OCI-LY3 (cell line): ENCODE measurements around the gene IL17RD.
A peak's percentile ranks its signal among the peaks of the same experiment; 100 is the strongest.

Source experiments
- H2AFZ ChIP-seq: fragments of 200-600, 300-600 bp; shearing (Covaris generic); 2 replicates; pipeline ENCODE4 v1.6.0; 2014; ENCODE audit warnings: antibody characterized with exemption, low read depth, low read length
- H3K27ac ChIP-seq: fragments of 200-600, 300-600 bp; sonication (generic); 2 replicates; pipeline ENCODE4 v1.5.1; 2014; ENCODE audit warnings: mild to moderate bottlenecking, low read length, moderate library complexity, mixed read lengths
- H3K27me3 ChIP-seq: fragments of 200-600, 300-600 bp; sonication (generic); 2 replicates; pipeline ENCODE4 v1.6.1; 2014; ENCODE audit warnings: low read depth, low read length, mixed read lengths
- H3K36me3 ChIP-seq: fragments of 200-600, 300-600 bp; sonication (generic); replicated peaks from 2 replicates; pipeline ENCODE3; 2014; ENCODE audit warnings: low read depth, low read length, mixed read lengths
- H3K4me1 ChIP-seq: fragments of 300-600, 200-600 bp; sonication (generic); 2 replicates; pipeline ENCODE4 v1.6.1; 2014; ENCODE audit warnings: low read length, mixed read lengths
- H3K4me2 ChIP-seq: fragments of 200-600, 300-600 bp; sonication (generic); 2 replicates; pipeline ENCODE4 v1.6.1; 2014; ENCODE audit warnings: low read length, mixed read lengths
- H3K4me3 ChIP-seq: fragments of 300-600, 200-600 bp; sonication (generic); 2 replicates; pipeline ENCODE4 v1.5.1; 2014; ENCODE audit warnings: antibody characterized with exemption, mild to moderate bottlenecking, low read length, moderate library complexity
- H3K79me2 ChIP-seq: fragments of 300-600, 200-600 bp; shearing (Covaris generic); 2 replicates; pipeline ENCODE4 v1.6.1; 2014; ENCODE audit warnings: mild to moderate bottlenecking, low read length, mixed read lengths
- H3K9ac ChIP-seq: fragments of 300-600, 200-600 bp; shearing (Covaris generic); 2 replicates; pipeline ENCODE4 v1.6.0; 2014; ENCODE audit warnings: mild to moderate bottlenecking, low read length, moderate library complexity
- H3K9me3 ChIP-seq: fragments of 200-600, 300-600 bp; shearing (Covaris generic); 2 replicates; pipeline ENCODE4 v1.6.1; 2014; ENCODE audit warnings: low read length, mixed read lengths; ENCODE audit not compliant: insufficient read depth
- H4K20me1 ChIP-seq: fragments of 200-600, 300-600 bp; sonication (generic); 2 replicates; pipeline ENCODE4 v1.6.1; 2016; ENCODE audit warnings: low read length, mixed read lengths; ENCODE audit not compliant: insufficient read depth
- CTCF ChIP-seq: fragments of 200-600, 300-600 bp; sonication (generic); IDR thresholded peaks from 2 replicates; pipeline ENCODE4 v1.5.1; 2014; ENCODE audit warnings: antibody characterized with exemption, low read length, low read depth
- EZH2phosphoT487 ChIP-seq: fragments of 200-600 bp; shearing (Covaris generic); IDR thresholded peaks from 2 replicates; pipeline ENCODE4 v1.6.1; 2018; ENCODE audit warnings: antibody characterized with exemption, mixed run types, low read depth

The IL17RD gene

GRCh38 chr3:57097536-57097935 lies 67.6 kb downstream of the IL17RD start:
- no peak overlapping the region for H3K4me3 ChIP-seq
- no peaks in the 10 kb centered on the region for H4K20me1 ChIP-seq
- H3K36me3 ChIP-seq, result no peaks in the 10 kb centered on the region
- no peak overlapping the region for H3K4me2 ChIP-seq
- TF ChIP-seq CTCF (no peak), EZH2phosphoT487 (no peak)
- H3K9me3 ChIP-seq, result no peaks in the 10 kb centered on the region
- H3K27me3 ChIP-seq, result no peaks in the 10 kb centered on the region
- H3K27ac ChIP-seq, result no peak overlapping the region
- no peaks in the 10 kb centered on the region for H3K79me2 ChIP-seq
- H2AFZ ChIP-seq, result no peak overlapping the region
- peaks cover 21% of the 10 kb centered on the region for H3K4me1 ChIP-seq
- no peak overlapping the region for H3K9ac ChIP-seq

DNA sequence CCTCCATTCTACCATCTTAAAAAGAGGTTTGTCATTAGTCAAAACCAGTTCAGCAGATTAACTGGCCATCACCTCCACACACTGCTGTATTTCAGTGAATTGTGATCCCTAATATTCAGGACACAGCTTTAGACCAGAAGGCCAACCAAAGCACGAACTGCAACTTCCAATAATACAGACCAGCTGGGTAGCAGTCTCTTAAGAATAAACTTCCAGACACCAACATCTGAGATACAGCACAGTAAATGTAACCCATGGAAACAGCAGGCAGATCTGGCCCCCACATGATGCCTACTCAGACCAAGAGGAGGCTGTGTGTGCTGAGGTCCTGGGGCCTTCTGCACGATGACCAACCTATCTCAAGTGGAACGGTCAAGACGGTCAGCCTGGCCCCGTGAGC lies 69.8 kb downstream of the IL17RD start:
- Histone ChIP-seq H3K27me3 (no peaks in the 10 kb centered on the region), H3K9ac (no peak overlapping the region), H4K20me1 (no peaks in the 10 kb centered on the region), H3K36me3 (no peaks in the 10 kb centered on the region), H3K27ac (no peak overlapping the region), H3K4me2 (no peak overlapping the region), H2AFZ (no peak overlapping the region), H3K79me2 (no peaks in the 10 kb centered on the region), H3K4me1 (peaks cover 21% of the 10 kb centered on the region), H3K4me3 (no peak overlapping the region), H3K9me3 (no peaks in the 10 kb centered on the region)
- TF ChIP-seq CTCF, result no peak
- TF ChIP-seq EZH2phosphoT487, result no peak

DNA sequence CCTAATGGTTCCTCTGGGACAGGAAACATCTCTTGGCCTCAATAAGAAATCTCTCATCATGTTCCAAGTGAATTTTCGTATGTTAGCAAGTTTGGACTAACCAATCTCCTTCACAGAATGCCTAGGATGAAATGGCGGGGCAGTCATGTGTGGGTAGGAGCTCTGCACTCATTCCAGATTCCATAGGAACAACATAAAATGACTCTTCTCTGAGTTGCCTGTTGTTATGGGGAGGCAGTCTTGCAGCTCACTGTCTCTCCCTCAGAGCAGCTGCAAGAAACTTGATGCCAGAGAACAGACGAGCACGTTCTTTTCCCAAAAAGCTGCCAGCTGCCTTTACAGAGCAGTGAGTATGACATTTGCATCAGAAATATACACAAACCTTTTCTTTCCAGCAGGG lies 70.6 kb downstream of the IL17RD start:
- H3K27ac ChIP-seq, result no peak overlapping the region
- no peak overlapping the region for H3K9ac ChIP-seq
- TF ChIP-seq CTCF (no peak), EZH2phosphoT487 (no peak)
- H4K20me1 ChIP-seq, result no peaks in the 10 kb centered on the region
- no peaks in the 10 kb centered on the region for H3K9me3 ChIP-seq
- 0 out of 2 replicates have a peak overlapping the region, but pooled peaks have one; percentile 15 for H2AFZ ChIP-seq
- H3K4me2 ChIP-seq, result peak overlapping the region; percentile 66
- no peaks in the 10 kb centered on the region for H3K36me3 ChIP-seq
- H3K79me2 ChIP-seq, result no peaks in the 10 kb centered on the region
- H3K27me3 ChIP-seq, result no peaks in the 10 kb centered on the region
- peaks cover 18% of the 10 kb centered on the region for H3K4me1 ChIP-seq
- H3K4me3 ChIP-seq, result peak overlapping the region; percentile 48

GRCh38 chr3:57093971-57094535 lies 71.1 kb downstream of the IL17RD start:
- no peaks in the 10 kb centered on the region for H4K20me1 ChIP-seq
- 0 out of 2 replicates have a peak overlapping the region, but pooled peaks have one; percentile 7 for H3K9ac ChIP-seq
- H3K79me2 ChIP-seq, result no peaks in the 10 kb centered on the region
- no peak overlapping the region for H2AFZ ChIP-seq
- no peaks in the 10 kb centered on the region for H3K36me3 ChIP-seq
- H3K9me3 ChIP-seq, result no peaks in the 10 kb centered on the region
- H3K27me3 ChIP-seq, result no peaks in the 10 kb centered on the region
- peak overlapping the region; percentile 48 for H3K4me3 ChIP-seq
- peak overlapping the region; percentile 66 for H3K4me2 ChIP-seq
- peaks cover 18% of the 10 kb centered on the region for H3K4me1 ChIP-seq
- no peak overlapping the region for H3K27ac ChIP-seq
- TF ChIP-seq CTCF, result no peak
- TF ChIP-seq EZH2phosphoT487, result no peak
